Hindlimb muscle (tissue), 1 donor: ENCODE measurements around the gene PI16. TPM values are rescaled to one million over a fixed set of nuclear protein-coding genes. Genes with fewer than 3 reads are reported as not detected.

Experiments
- DNase-seq: peaks from one replicate; pipeline ENCODE4 v3.0.0-alpha.2; 2013
- polyA plus RNA-seq: library from polyadenylated mRNA; unstranded; fragments of 120-200 nt; gene quantifications from one replicate; pipeline ENCODE4 v1.2.1, GENCODE V29; 2013; ENCODE audit not compliant: insufficient read length

PI16 gene
- polyA plus RNA-seq, 1 donor: 17.2 TPM

DNA sequence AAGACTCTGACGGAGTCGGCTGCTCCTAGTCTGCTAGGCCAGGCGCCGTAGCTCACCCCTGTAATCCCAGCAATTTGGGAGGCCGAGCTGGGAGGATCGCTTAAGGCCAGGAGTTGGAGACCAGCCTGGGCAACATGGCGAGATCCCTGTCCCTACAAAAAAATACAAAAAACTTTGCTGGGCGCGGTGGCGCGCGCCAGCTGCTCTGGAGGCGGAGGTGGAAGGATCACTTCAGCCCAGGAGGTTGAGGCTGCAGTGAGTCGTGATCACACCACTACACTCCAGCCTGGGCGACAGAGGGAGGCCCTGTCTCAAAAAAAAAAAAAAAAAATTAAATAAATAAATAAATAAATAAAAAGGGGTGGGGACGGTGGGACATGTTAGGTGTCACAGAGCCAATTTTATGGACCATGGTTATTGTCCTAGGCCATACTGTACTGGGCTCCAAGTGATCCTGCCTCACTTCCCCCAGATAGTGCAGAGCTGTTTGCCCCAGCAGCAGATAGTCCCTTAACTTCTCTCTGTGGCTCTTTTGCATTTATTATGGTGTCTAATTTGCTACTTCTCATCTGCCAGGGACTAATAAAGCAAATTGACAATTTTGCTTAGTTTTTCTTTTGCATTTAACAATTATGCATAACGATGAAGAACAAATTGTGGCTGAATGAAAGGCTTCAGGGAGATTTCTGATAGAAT is 5.2 kb downstream of the PI16 start:
- no peak for DNase-seq

- DNase-seq: no peak
Measured at GRCh38 chr6:36961441-36962435, 7.2 kb downstream of the PI16 start.

- DNase-seq: peak; percentile 41
Measured at GRCh38 chr6:36962874-36963273, 8.3 kb downstream of the PI16 start.

DNA sequence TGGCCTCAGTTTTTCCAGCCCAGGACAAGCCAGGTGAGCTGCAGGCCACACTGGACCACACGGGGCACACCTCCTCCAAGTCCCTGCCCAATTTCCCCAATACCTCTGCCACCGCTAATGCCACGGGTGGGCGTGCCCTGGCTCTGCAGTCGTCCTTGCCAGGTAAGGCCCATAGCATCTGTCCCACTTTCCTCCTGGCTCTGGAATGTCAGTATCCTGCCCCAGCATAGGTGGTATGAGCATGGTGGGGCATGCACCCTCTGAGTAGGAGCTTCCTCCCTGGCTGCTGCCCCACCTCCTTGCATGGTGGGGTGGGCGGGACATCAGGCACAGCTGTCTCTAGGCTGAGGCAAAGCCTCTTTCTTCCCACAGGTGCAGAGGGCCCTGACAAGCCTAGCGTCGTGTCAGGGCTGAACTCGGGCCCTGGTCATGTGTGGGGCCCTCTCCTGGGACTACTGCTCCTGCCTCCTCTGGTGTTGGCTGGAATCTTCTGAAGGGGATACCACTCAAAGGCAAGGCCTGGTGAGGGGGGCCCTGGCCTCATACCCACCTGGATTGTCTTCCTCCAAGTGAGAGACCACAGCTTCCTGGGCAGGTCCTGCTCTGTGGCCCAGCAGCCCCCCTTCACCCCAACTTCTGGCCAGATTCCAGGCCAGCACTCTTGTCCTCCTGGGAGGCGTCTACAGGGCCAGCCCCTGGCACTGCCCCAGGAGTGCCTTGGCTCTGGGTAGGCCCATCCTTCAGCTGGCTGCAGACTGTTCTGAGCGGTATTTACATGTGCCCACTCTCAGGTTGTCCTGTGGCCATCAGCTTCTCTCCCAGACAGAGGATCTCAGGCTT is 9.1 kb downstream of the PI16 start:
- no peak for DNase-seq

DNA sequence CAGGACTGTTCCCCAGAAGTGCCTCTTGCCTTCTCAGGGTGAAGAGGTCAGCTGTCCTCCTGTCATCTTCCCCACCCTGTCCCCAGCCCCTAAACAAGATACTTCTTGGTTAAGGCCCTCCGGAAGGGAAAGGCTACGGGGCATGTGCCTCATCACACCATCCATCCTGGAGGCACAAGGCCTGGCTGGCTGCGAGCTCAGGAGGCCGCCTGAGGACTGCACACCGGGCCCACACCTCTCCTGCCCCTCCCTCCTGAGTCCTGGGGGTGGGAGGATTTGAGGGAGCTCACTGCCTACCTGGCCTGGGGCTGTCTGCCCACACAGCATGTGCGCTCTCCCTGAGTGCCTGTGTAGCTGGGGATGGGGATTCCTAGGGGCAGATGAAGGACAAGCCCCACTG is 9.8 kb downstream of the PI16 start:
- no peak for DNase-seq

GRCh38 chr6:36964908-36965307 is 10.4 kb downstream of the PI16 start:
- DNase-seq: no peak

GRCh38 chr6:36967301-36967700 is 12.8 kb downstream of the PI16 start:
- no peak for DNase-seq

DNA sequence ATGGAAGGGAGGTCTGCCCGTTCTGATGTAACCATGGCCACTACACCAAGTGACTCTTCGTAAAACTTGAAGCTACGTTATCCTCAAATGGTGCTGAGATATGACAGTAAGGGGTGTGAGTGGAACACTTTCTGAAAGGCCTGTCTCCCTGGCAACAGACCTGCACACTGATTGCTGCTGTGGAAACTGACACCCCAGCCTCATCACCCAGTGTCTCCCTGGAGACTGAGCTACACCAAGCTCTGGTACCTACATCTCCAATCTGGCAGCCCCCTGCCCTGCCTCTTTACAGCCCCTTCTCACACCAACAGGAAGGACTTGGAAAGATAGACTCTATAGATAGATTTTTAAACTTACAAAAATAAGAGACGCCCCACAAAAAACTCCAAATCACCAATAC is 13.2 kb downstream of the PI16 start:
- DNase-seq: no peak

- DNase-seq: no peak
Measured at GRCh38 chr6:36968266-36968977, 13.9 kb downstream of the PI16 start.

DNA sequence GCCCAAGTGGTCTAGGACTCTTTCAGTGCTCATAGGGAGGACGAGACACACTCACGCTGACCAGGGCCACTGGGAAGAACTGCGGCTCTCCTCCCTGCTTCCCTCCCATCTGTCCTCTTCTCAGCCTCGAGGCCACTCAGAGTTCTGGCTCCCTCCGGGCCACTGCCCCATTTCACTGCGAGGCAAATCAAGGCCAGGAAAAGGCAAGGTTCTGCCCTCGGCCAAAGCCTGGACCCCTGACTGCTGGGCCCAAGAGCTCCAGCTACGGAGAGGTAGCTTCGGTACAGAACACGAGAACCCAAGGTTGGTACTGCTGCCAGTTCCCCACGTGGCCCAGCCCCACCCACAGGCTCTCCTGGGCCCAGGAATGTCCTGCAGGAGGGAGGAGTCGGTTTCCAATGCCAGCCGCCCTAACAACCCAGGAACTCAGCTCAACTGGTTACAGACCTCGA is 14.7 kb downstream of the PI16 start:
- no peak for DNase-seq

GRCh38 chr6:36969988-36970891 is 15.7 kb downstream of the PI16 start:
- no peak for DNase-seq

GRCh38 chr6:36970892-36971842 is 16.6 kb downstream of the PI16 start:
- no peak for DNase-seq

GRCh38 chr6:36971921-36972673 is 17.6 kb downstream of the PI16 start:
- DNase-seq: no peak

DNA sequence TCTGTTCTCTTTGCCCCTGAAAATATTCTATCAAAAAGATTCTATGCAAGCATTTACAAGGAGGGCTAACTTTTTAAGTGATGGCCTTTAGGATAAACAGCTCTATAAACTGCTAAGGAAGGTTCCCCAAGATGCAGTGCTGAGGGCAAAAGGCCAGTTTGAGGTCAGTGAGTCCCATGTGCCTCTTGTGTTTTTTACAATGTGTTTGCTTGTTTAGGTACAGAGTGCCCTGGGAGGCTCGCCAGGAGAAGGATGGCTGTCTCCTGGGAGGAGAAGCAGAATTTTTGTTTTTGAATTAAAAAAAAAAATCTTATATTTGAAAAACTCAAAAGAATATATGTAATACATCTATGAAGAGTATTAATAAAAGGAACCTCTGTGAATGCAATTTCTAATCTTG is 18.7 kb downstream of the PI16 start:
- DNase-seq: no peak

DNA sequence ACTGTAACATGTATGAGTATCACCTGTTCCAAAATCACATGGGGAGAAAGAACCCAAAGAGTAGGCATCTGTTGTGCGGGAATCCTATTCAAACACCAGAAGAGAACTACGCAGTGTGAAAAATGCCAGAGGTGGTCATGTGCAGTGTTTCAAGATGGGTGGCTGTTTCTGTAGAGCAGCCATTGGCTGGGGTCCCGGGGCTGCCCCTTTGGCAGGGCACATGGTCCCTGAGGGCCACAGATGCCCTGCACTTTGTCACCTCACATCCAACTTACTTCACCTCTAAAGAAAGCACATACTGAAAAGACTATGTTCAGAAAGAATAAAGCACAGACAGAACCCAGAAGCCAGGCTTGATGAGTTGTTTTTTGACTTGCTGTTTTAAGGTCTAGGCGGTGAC is 19.1 kb downstream of the PI16 start:
- DNase-seq: no peak

DNA sequence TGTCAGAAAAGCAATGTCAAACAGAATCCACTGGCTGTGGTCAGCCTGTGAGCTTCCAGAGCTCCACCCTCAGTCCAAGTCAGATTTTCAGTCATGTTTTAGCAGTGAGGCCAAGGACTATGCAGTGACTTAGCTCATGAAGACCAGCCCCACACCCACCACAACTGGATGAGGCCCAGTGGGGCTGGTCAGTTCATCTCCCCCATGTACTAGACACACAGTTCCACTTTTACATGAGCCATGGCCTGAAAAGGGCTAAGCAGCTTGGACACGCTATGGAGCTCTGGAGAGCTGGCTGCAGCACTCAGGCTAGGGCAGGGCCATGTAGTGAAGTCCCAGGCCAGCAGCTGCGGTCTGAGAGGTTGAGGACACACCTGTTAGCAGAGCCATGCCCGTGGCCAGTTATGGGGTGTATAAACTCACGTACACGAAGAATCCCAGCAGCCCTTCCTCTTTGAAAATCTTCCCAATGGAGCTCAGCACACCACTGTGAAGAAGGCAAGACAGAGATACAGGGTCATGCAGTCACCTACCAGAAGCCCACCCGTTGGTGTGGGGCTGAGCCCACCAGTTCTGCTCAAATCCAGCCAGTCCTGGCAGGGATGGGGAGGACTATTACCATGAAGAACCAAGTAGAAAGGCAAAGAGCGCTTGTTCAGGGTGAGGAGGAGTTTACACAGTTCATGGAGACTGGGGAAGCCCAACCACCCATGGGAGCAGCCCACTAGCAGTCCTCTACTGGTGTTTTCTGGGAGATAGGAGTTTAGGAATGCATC is 20.9 kb downstream of the PI16 start:
- DNase-seq: no peak

DNA sequence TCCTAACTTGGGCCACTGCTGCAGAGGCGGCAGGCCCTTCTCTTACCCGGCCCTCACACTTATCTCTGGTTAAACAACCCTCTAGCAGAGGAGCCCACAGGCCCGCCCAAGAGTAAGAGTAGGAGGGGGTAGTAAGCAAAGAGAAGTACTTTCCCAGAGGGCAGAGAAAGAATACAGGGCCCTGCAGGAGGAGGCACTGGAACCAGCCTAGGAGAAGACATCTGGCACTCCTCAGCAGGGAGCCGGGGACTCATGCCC is 21.4 kb downstream of the PI16 start:
- DNase-seq: no peak

GRCh38 chr6:36976509-36976908 is 22.0 kb downstream of the PI16 start:
- DNase-seq: no peak

- no peak for DNase-seq
Measured at GRCh38 chr6:36976931-36977330, 22.4 kb downstream of the PI16 start.
